Tibial nerve (tissue), 4 donors: ENCODE results near the gene CTBP2. TPM values are rescaled to one million over a fixed set of nuclear protein-coding genes. Genes with fewer than 3 reads are reported as not detected.

Experiments
- DNase-seq, 2 donors: peaks; one replicate each; pipeline ENCODE4 v3.0.0-alpha.2; 2019; ENCODE audit warnings: low spot score in 2 of 2
- H3K27ac ChIP-seq, 4 donors: fragments of 200-600 bp; sonication (generic) in 3 of 4; one replicate each; pipeline ENCODE4 v1.5.1; 2017 to 2019; ENCODE audit warnings: mild to moderate bottlenecking in 1 of 4
- H3K27me3 ChIP-seq, 2 donors: fragments of 200-600 bp; sonication (generic) in 1 of 2; one replicate each; pipeline versions ENCODE4 v1.5.1 to v1.6.0; 2017 to 2019
- H3K36me3 ChIP-seq, 3 donors: fragments of 200-600 bp; sonication (generic); one replicate each; pipeline ENCODE4 v1.5.1; 2018 to 2019
- H3K4me1 ChIP-seq, 4 donors: fragments of 200-600 bp; sonication (generic) in 3 of 4; one replicate each; pipeline ENCODE4 v1.5.1; 2017 to 2019
- H3K4me3 ChIP-seq, 4 donors: fragments of 200-600 bp; sonication (generic) in 3 of 4; one replicate each; pipeline ENCODE4 v1.5.1; 2017 to 2019; ENCODE audit warnings: mild to moderate bottlenecking in 1 of 4, moderate library complexity in 1 of 4
- H3K9me3 ChIP-seq, 4 donors: fragments of 200-600 bp; sonication (generic) in 3 of 4; one replicate each; pipeline ENCODE4 v1.5.1; 2017 to 2019
- CTCF ChIP-seq, 5 experiments: fragments of 200-600 bp in 3 of 5; fragments of 450-650 bp in 2 of 5; sonication (generic) in 3 of 5; IDR thresholded peaks; one replicate each; pipeline ENCODE4 v1.5.1; 2016 to 2019; ENCODE audit warnings: antibody characterized with exemption in 5 of 5, mild to moderate bottlenecking in 3 of 5, moderate library complexity in 2 of 5
- EP300 ChIP-seq, 2 donors: sonication (generic); formaldehyde crosslinking; IDR thresholded peaks; one replicate each; pipeline ENCODE4 v1.6.1; 2017; ENCODE audit warnings: antibody characterized with exemption in 2 of 2, mild to moderate bottlenecking in 1 of 2
- POLR2A ChIP-seq, 2 donors: fragments of 450-650 bp; IDR thresholded peaks; one replicate each; pipeline ENCODE4 v1.6.1; 2017; ENCODE audit warnings: antibody characterized with exemption in 2 of 2, mild to moderate bottlenecking in 2 of 2, moderate library complexity in 2 of 2
- WGBS, 2 donors: methylation state at CpG; one replicate each; pipeline ENCODE4 v1.1.5; 2018; 5-methylcytosine and 5-hydroxymethylcytosine counted together
- total RNA-seq, 4 donors: library from RNA; depleted of rRNA; stranded (reverse); fragments of >200 nt; gene quantifications; one replicate each; pipeline ENCODE4 v1.1.0, GENCODE V29; 2016

Gene CTBP2
- total RNA-seq, 4 donors from 2014 or later = 40.4 to 97.9 (median 62.3) TPM

GRCh38 chr10:125147971-125148439 is 12.4 kb downstream of the CTBP2 start:
- H3K27ac ChIP-seq = peak overlapping the region in 3 of 4 donors; percentile 51 to 83 (median 70)
- H3K27me3 ChIP-seq = no peaks in the 10 kb centered on the region
- TF ChIP-seq EP300 (IDR thresholded peaks at IDR 0.05) = no peak
- TF ChIP-seq CTCF (IDR thresholded peaks at IDR 0.05) = no peak
- peaks cover 0 to 8% (median 0%) of the 10 kb centered on the region in 3 donors for H3K36me3 ChIP-seq
- no peaks in the 10 kb centered on the region for H3K9me3 ChIP-seq
- H3K4me1 ChIP-seq = peaks cover 3 to 91% (median 53%) of the 10 kb centered on the region in 4 donors
- no peak overlapping the region for H3K4me3 ChIP-seq
- peak in 1 of 2 donors; percentile 38 for DNase-seq
- WGBS, 2 donors = 28 to 41% methylated on average over 7 of the region's 7 CpGs

GRCh38 chr10:125146791-125147579 is 13.4 kb downstream of the CTBP2 start:
- H3K4me1 ChIP-seq = peaks cover 3 to 85% (median 43%) of the 10 kb centered on the region in 4 donors
- TF ChIP-seq CTCF (IDR thresholded peaks at IDR 0.05) (no peak), POLR2A (IDR thresholded peaks at IDR 0.05) (no peak), EP300 (IDR thresholded peaks at IDR 0.05) (no peak)
- no peaks in the 10 kb centered on the region for H3K27me3 ChIP-seq
- H3K27ac ChIP-seq = peak overlapping the region in 3 of 4 donors; percentile 51 to 83 (median 70)
- DNase-seq = no peak
- 58 to 67% methylated on average over 13 of the region's 13 CpGs for WGBS, 2 donors
- peaks cover 0 to 10% (median 0%) of the 10 kb centered on the region in 3 donors for H3K36me3 ChIP-seq
- H3K4me3 ChIP-seq = no peak overlapping the region
- no peaks in the 10 kb centered on the region for H3K9me3 ChIP-seq

- peak overlapping the region in 1 of 4 donors; percentile 13 for H3K27ac ChIP-seq
- WGBS, 2 donors = 69 to 78% methylated on average over 5 of the region's 5 CpGs
- peaks cover 0 to 7% (median 0%) of the 10 kb centered on the region in 3 donors for H3K36me3 ChIP-seq
- H3K9me3 ChIP-seq = no peaks in the 10 kb centered on the region
- H3K27me3 ChIP-seq = no peaks in the 10 kb centered on the region
- H3K4me3 ChIP-seq = no peak overlapping the region
- TF ChIP-seq CTCF (IDR thresholded peaks at IDR 0.05) (no peak), EP300 (IDR thresholded peaks at IDR 0.05) (no peak), POLR2A (IDR thresholded peaks at IDR 0.05) (no peak)
- DNase-seq = no peak
- peaks cover 3 to 79% (median 41%) of the 10 kb centered on the region in 4 donors for H3K4me1 ChIP-seq
These were observed 14.7 kb downstream of the CTBP2 start for GRCh38 chr10:125145636-125146035.

- peaks cover 3 to 73% (median 38%) of the 10 kb centered on the region in 4 donors for H3K4me1 ChIP-seq
- 27 to 32% methylated on average over 11 to 13 of the region's 13 CpGs for WGBS, 2 donors
- peak overlapping the region in 2 of 4 donors; percentile 13 to 27 for H3K27ac ChIP-seq
These were observed 15.4 kb downstream of the CTBP2 start for GRCh38 chr10:125144693-125145623.

More at GRCh38 chr10:125144693-125145623, 15.4 kb downstream of the CTBP2 start:
- Histone ChIP-seq H3K27me3 (no peaks in the 10 kb centered on the region), H3K4me3 (no peak overlapping the region), H3K9me3 (no peaks in the 10 kb centered on the region), H3K36me3 (peaks cover 0 to 7% (median 0%) of the 10 kb centered on the region in 3 donors)
- TF ChIP-seq EP300 (IDR thresholded peaks at IDR 0.05) = no peak
- TF ChIP-seq CTCF (IDR thresholded peaks at IDR 0.05) = peak; percentile 23 to 63 (median 38)
- no peak for DNase-seq
